ENCODE results near the gene CHRM2.

Gene CHRM2

GRCh38 chr7:136958016-136958415 is 89.6 kb downstream of the CHRM2 start:
- no peak for DNase-seq (ENCODE audit: low read depth)

DNA sequence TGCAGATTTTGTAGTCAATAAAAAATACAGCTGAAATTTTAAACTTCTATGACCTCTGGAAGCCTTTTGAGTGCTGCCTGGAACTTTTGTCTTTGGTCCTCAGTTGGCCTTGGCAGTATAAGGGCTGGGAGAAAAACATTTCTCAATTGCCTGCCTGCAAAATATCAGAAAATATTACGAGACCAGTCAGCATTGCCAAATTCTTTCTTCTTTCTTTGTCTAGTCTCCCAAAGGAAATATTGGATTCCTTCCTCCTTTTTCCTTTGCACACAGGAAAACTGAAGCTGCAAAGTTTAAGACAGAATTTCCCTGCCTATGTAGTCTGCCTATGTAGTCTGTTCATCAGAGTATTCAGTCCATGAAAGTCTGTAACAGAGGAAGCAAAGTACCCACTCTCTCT is 95.9 kb downstream of the CHRM2 start:
- no peak for DNase-seq (ENCODE audit: low read depth)

- DNase-seq (ENCODE audit: low read depth) = no peak
Measured at GRCh38 chr7:136966825-136967224, 98.4 kb downstream of the CHRM2 start.

- no peak for DNase-seq (ENCODE audit: low read depth)
Measured at GRCh38 chr7:136969761-136970160, 101.3 kb downstream of the CHRM2 start.

DNA sequence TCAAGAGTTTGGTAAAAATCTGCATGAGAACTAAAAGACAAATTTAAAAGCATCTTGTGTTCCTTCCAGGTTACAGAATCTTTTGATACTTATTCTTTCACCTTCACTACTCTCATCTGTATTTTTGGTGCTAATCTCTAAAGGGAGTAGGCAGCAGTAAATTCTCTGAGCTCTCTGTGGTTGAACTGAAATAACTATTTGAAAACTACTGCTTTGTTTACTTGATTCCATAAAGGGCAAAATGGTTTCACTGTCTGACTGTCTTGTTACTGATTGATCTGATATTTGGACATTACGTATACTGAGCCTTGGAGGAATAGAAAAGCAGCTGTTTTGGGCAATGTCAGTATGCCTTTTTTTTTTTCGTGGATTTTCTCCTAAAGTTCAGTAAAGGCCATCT is 103.3 kb downstream of the CHRM2 start:
- DNase-seq (ENCODE audit: low read depth) = no peak

GRCh38 chr7:136976504-136977251 is 108.2 kb downstream of the CHRM2 start:
- DNase-seq (ENCODE audit: low read depth) = no peak

- no peak for DNase-seq (ENCODE audit: low read depth)
Measured at GRCh38 chr7:136993377-136993776, 124.9 kb downstream of the CHRM2 start.

GRCh38 chr7:136997735-136998134 is 129.3 kb downstream of the CHRM2 start:
- no peak for DNase-seq (ENCODE audit: low read depth)

DNA sequence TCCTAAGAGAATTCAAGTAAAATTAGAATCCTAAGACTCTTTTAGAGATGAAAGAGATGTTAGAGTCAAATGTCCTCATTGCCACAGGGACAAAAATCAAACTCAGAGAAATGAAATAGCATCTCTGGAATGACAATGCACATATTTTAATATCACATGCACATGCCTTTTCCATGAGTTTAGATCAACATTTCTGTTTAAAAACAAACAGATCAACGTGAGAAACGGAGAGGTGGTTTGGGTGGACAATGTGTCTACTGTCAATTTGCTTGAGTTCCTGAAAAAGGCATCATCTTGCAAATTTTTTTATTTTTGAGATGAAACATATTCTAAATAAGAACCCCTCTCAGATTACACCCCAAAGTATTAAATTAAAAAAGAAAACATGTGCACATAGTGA is 130.0 kb downstream of the CHRM2 start:
- DNase-seq (ENCODE audit: low read depth) = no peak

DNA sequence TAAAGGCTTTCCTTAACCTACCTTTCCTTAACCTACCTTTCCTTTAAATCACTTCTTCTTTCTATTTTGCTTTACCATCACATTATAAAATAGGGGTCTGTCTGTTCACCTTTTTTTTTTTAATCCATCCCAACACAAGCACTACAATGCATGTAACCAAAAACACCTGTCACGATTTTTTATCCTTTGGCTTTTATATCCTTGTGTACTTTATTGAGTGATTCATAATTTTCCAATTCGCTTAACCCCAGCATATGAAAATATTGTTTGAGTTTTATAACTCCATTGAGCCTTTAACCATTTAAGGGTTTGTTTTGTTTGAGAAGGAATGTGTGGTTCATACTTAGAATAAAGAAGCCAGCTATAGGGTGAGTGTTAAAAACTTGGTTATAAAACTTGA is 132.2 kb downstream of the CHRM2 start:
- DNase-seq (ENCODE audit: low read depth) = no peak

GRCh38 chr7:137001041-137001440 is 132.6 kb downstream of the CHRM2 start:
- no peak for DNase-seq (ENCODE audit: low read depth)

- no peak for DNase-seq (ENCODE audit: low read depth)
Measured at GRCh38 chr7:137001478-137001877, 133.0 kb downstream of the CHRM2 start.

- DNase-seq (ENCODE audit: low read depth) = no peak
Measured at GRCh38 chr7:137003086-137003485, 134.6 kb downstream of the CHRM2 start.

DNA sequence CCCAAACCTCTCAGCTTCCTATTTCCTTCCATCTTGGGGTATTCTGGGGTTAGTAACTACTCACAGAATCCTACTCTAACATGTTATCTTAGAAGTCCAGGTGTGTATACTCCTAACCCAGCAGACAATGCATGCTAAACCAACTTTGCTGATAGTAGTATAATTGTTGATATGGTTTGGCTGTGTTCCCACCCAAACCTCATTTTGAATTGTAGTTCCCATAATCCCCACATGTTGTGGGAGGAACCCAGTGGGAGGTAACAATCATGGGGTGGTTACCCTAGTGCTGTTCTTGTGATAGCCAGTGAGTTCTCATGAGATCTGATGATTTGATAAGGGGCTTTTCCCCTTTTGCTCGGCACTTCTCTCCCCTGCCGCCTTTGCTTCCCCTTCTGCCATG is 135.1 kb downstream of the CHRM2 start:
- no peak for DNase-seq (ENCODE audit: low read depth)

- no peak for DNase-seq (ENCODE audit: low read depth)
Measured at GRCh38 chr7:137005873-137006272, 137.4 kb downstream of the CHRM2 start.

DNA sequence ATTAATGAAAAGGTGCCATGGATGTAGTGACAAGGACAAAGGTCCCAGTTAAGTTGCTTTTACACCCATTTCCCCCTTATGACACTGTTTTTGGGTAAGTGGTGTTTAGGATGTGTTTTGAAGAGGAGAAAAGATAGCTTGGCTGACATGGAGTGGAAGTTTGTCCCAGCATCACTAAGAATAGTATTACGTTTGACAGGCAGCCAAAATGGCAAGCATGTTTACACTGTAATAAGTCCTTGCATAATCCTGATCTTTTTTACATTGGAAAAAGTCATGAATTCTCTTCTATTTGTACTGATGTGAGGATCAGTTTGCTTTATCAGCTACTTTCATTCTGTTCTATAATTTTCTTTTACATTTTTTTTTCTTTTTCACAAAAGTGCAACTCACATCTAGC is 137.8 kb downstream of the CHRM2 start:
- no peak for DNase-seq (ENCODE audit: low read depth)

DNA sequence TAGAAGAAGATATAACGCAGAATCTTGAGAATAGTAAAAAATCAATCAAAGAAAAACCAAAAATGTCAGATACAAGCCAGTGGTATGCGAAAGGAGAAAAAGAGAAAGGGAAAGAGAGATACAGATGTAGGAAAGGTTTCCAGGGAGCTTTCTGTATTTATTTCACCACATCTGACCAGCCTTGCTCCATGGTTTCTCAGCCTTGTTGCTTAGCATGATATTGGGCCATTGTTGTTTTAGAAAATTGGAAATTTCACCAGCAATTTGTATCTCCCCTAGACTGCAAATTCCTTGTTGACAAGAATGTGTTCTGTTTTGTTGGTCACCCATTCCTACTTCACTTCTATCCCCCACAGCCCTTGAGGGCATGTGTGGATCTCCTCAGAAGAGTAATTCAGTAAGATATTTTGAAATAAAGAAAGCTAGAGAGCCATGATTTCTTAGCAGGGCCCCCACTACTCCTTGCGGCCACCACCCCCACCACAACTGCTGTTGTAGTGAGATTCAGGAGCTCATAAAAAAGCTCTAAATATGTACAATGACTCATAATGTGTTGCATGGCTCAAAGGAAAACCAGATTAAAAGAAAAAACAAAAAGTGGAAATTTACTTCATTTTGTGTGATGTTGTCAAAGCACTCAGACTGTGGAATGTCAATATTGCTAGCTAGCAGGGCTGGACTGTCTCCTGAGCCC is 138.7 kb downstream of the CHRM2 start:
- DNase-seq (ENCODE audit: low read depth) = no peak

- DNase-seq (ENCODE audit: low read depth) = no peak
Measured at GRCh38 chr7:137009404-137009803, 141.0 kb downstream of the CHRM2 start.

GRCh38 chr7:137015015-137015414 is 146.6 kb downstream of the CHRM2 start:
- no peak for DNase-seq (ENCODE audit: low read depth)

- DNase-seq (ENCODE audit: low read depth) = no peak
Measured at GRCh38 chr7:137017221-137017620, 148.8 kb downstream of the CHRM2 start.

- no peak for DNase-seq (ENCODE audit: low read depth)
Measured at GRCh38 chr7:137018468-137018867, 150.0 kb downstream of the CHRM2 start.

DNA sequence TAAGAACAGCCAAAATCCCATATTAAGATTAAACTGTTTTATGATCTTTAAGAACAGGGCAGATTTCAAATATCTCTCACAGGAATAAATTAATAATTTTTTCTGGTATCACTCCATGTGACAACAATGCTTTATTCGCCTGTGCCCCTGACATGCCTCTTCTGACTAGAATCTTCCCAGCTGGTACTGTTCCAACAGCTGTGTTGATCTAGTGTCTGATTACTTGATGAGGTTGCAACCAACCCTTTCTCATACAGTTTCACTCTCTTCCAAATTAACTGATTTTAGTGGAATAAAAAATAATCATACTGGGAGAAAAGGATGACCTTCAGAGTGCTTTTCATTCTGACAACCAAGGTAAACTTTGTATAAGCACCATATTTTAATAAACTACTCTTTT is 151.9 kb downstream of the CHRM2 start:
- DNase-seq (ENCODE audit: low read depth) = no peak

- DNase-seq (ENCODE audit: low read depth) = no peak
Measured at GRCh38 chr7:137025469-137026175, 157.2 kb downstream of the CHRM2 start.
